ENCODE results near the gene FBXO36.

DNA sequence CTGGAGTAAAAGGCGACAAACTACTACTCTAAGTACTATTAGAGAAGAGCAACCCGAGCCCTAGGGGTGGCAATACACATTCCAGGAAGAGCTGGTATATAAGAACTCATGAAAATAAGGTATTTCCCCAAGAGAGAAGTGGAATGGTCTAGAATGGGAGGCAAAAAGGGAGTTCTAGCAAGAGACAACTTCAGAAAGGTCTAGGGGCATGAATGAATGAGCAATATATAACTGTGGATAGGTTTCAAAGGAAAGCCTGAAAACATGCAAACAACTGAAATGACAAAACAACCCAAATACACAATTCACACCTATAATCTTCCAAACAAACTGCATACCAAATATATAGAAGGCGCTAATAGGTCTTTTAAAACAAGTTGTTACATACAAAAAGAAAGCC is 22.7 kb upstream of the FBXO36 start:
- TF ChIP-seq TAF1 (IDR thresholded peaks at IDR 0.05; ENCODE audit: low read depth, low read length) (no peak), POLR2A (IDR thresholded peaks at IDR 0.05; ENCODE audit: low read depth, low read length) (no peak), POU2F2 (IDR thresholded peaks at IDR 0.05; ENCODE audit: low read depth, low read length) (no peak), POLR2AphosphoS5 (IDR thresholded peaks at IDR 0.05; ENCODE audit: low read depth, low read length) (no peak)
